ENCODE data around the gene SLC13A3.

- TF ChIP-seq CTCF (conservative IDR thresholded peaks at IDR 0.05; ENCODE audit: low read length) (no peak), EZH2phosphoT487 (IDR thresholded peaks at IDR 0.05; ENCODE audit: borderline replicate concordance) (no peak)
These were observed 19.9 kb downstream of the SLC13A3 start for GRCh38 chr20:46631212-46631869.
